Neural cell (in vitro differentiated cells): ENCODE measurements around the gene KDM1A. TPM values are rescaled to one million over a fixed set of nuclear protein-coding genes. Genes with fewer than 3 reads are reported as not detected.

Source experiments
- H2AFZ ChIP-seq: fragments of 200-600, 300-800 bp; sonication (generic), shearing (Covaris generic); 2 replicates; pipeline ENCODE4 v1.6.0; 2014; ENCODE audit warnings: low read depth, mild to moderate bottlenecking, antibody characterized with exemption, low read length, moderate library complexity
- H3F3A ChIP-seq: fragments of 200-600 bp; shearing (Covaris generic); 2 replicates; pipeline ENCODE4 v1.6.1; 2016; ENCODE audit warnings: mild to moderate bottlenecking, moderate library complexity, mixed read lengths, antibody characterized with exemption, low read length; ENCODE audit not compliant: insufficient read depth, poor library complexity, severe bottlenecking
- H3K27ac ChIP-seq: fragments of 200-600, 300-800 bp; sonication (generic), shearing (Covaris generic); 2 replicates; pipeline ENCODE4 v1.5.1; 2014; ENCODE audit warnings: mild to moderate bottlenecking, low read length, moderate library complexity
- H3K27me3 ChIP-seq: fragments of 300-800, 200-600 bp; sonication (generic), shearing (Covaris generic); 2 replicates; pipeline ENCODE4 v1.6.0; 2014; ENCODE audit warnings: mild to moderate bottlenecking, low read depth, low read length, moderate library complexity; ENCODE audit not compliant: insufficient read depth
- H3K36me3 ChIP-seq: fragments of 300-800, 200-600 bp; sonication (generic), shearing (Covaris generic); 2 replicates; pipeline ENCODE4 v1.5.1; 2014; ENCODE audit warnings: mild to moderate bottlenecking, antibody characterized with exemption, low read length, moderate library complexity; ENCODE audit not compliant: insufficient read depth
- H3K4me2 ChIP-seq: fragments of 300-800, 200-600 bp; sonication (generic), shearing (Covaris generic); 2 replicates; pipeline ENCODE4 v1.6.0; 2014; ENCODE audit warnings: mild to moderate bottlenecking, low read length
- H3K4me3 ChIP-seq: fragments of 300-800, 200-600 bp; sonication (generic), shearing (Covaris generic); 2 replicates; pipeline ENCODE4 v1.5.1; 2014; ENCODE audit warnings: mild to moderate bottlenecking, low read length, moderate library complexity
- H3K79me2 ChIP-seq: fragments of 200-600 bp; shearing (Covaris generic); replicated peaks from 2 replicates; pipeline ENCODE4 v1.6.0; 2014; ENCODE audit warnings: mild to moderate bottlenecking, low read length, moderate library complexity; ENCODE audit not compliant: insufficient read depth
- H3K9ac ChIP-seq: fragments of 300-800, 200-600 bp; sonication (generic), shearing (Covaris generic); 2 replicates; pipeline ENCODE4 v1.6.1; 2016; ENCODE audit warnings: mild to moderate bottlenecking, low read length, mixed read lengths
- H3K9me2 ChIP-seq: fragments of 200-600 bp; shearing (Covaris generic); 2 replicates; pipeline ENCODE4 v1.6.1; 2016; ENCODE audit warnings: mild to moderate bottlenecking, low read length, mixed read lengths; ENCODE audit not compliant: insufficient read depth
- H3K9me3 ChIP-seq: fragments of 200-600, 300-800 bp; sonication (generic), shearing (Covaris generic); 2 replicates; pipeline ENCODE4 v1.6.1; 2016; ENCODE audit warnings: mild to moderate bottlenecking, mixed run types, low read length, moderate library complexity, mixed read lengths
- H4K20me1 ChIP-seq: fragments of 200-600 bp; shearing (Covaris generic); 2 replicates; pipeline ENCODE4 v1.6.1; 2016; ENCODE audit warnings: mild to moderate bottlenecking, mixed run types; ENCODE audit not compliant: insufficient read depth
- CTCF ChIP-seq: fragments of 450-650 bp; IDR thresholded peaks from 2 replicates; pipeline ENCODE4 v1.5.1; 2014; ENCODE audit warnings: antibody characterized with exemption, mild to moderate bottlenecking, moderate library complexity; ENCODE audit not compliant: poor library complexity, severe bottlenecking
- EP300 ChIP-seq: fragments of 450-650 bp; conservative IDR thresholded peaks from 2 replicates; pipeline ENCODE4 v1.6.1; 2014; ENCODE audit warnings: antibody characterized with exemption, mild to moderate bottlenecking, moderate library complexity; ENCODE audit not compliant: poor library complexity, severe bottlenecking
- EZH2 ChIP-seq: fragments of 200-600, 300-800 bp; shearing (Covaris generic), sonication (generic); IDR thresholded peaks from 2 replicates; pipeline ENCODE4 v1.6.1; 2014; ENCODE audit warnings: antibody characterized with exemption, low read length, borderline replicate concordance, mild to moderate bottlenecking; ENCODE audit not compliant: insufficient read depth, poor library complexity, severe bottlenecking
- MXI1 ChIP-seq: fragments of 450-650 bp; conservative IDR thresholded peaks from 2 replicates; pipeline ENCODE4 v1.6.1; 2014; ENCODE audit warnings: antibody characterized with exemption, mild to moderate bottlenecking; ENCODE audit not compliant: poor library complexity, severe bottlenecking
- POLR2AphosphoS5 ChIP-seq: IDR thresholded peaks from 2 replicates; pipeline ENCODE4 v1.6.1; 2012
- RAD21 ChIP-seq: fragments of 450-650 bp; conservative IDR thresholded peaks from 2 replicates; pipeline ENCODE4 v1.6.1; 2014; ENCODE audit warnings: antibody characterized with exemption, mild to moderate bottlenecking, moderate library complexity
- SMC3 ChIP-seq: fragments of 450-650 bp; conservative IDR thresholded peaks from 2 replicates; pipeline ENCODE4 v1.6.1; 2014; ENCODE audit warnings: antibody characterized with exemption, mild to moderate bottlenecking, moderate library complexity; ENCODE audit not compliant: poor library complexity
- TAF1 ChIP-seq: IDR thresholded peaks from 2 replicates; pipeline ENCODE4 v1.6.1; 2012; ENCODE audit warnings: low read depth
- polyA plus RNA-seq: library from polyadenylated mRNA; depleted of rRNA; stranded (reverse); fragments of >200 nt; gene quantifications from 2 replicates; pipeline ENCODE4 v1.2.3, GENCODE V29; 2014
- TF ChIP-seq, protein P1 (sequence below): IDR thresholded peaks from 2 replicates; pipeline ENCODE4 v1.6.1; 2012; ENCODE audit warnings: borderline replicate concordance

Gene KDM1A
- polyA plus RNA-seq, 1 donor from 2014 or later: 276 TPM

GRCh38 chr1:23039308-23039826, 20.1 kb downstream of the KDM1A start:
- no peak for TF ChIP-seq EZH2
- TF ChIP-seq, protein P1, sequence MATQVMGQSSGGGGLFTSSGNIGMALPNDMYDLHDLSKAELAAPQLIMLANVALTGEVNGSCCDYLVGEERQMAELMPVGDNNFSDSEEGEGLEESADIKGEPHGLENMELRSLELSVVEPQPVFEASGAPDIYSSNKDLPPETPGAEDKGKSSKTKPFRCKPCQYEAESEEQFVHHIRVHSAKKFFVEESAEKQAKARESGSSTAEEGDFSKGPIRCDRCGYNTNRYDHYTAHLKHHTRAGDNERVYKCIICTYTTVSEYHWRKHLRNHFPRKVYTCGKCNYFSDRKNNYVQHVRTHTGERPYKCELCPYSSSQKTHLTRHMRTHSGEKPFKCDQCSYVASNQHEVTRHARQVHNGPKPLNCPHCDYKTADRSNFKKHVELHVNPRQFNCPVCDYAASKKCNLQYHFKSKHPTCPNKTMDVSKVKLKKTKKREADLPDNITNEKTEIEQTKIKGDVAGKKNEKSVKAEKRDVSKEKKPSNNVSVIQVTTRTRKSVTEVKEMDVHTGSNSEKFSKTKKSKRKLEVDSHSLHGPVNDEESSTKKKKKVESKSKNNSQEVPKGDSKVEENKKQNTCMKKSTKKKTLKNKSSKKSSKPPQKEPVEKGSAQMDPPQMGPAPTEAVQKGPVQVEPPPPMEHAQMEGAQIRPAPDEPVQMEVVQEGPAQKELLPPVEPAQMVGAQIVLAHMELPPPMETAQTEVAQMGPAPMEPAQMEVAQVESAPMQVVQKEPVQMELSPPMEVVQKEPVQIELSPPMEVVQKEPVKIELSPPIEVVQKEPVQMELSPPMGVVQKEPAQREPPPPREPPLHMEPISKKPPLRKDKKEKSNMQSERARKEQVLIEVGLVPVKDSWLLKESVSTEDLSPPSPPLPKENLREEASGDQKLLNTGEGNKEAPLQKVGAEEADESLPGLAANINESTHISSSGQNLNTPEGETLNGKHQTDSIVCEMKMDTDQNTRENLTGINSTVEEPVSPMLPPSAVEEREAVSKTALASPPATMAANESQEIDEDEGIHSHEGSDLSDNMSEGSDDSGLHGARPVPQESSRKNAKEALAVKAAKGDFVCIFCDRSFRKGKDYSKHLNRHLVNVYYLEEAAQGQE: no peak
- TF ChIP-seq SMC3: no peak
- no peak for TF ChIP-seq CTCF
- TF ChIP-seq TAF1: no peak
- TF ChIP-seq POLR2AphosphoS5: no peak
- no peak for TF ChIP-seq MXI1
- no peak for TF ChIP-seq EP300
- no peak for TF ChIP-seq RAD21

GRCh38 chr1:23040509-23040908, 21.2 kb downstream of the KDM1A start:
- Histone ChIP-seq H3K9me3 (no peaks in the 10 kb centered on the region), H3K9me2 (no peaks in the 10 kb centered on the region), H3K79me2 (peaks cover 80% of the 10 kb centered on the region), H3K27ac (no peak overlapping the region), H3K27me3 (no peaks in the 10 kb centered on the region), H4K20me1 (peaks cover 12% of the 10 kb centered on the region), H3K4me3 (no peak overlapping the region), H2AFZ (no peak overlapping the region), H3K9ac (no peak overlapping the region), H3F3A (peaks cover 4% of the 10 kb centered on the region), H3K36me3 (no peaks in the 10 kb centered on the region), H3K4me2 (no peak overlapping the region)
- TF ChIP-seq TAF1: no peak
- TF ChIP-seq, protein P1: no peak
- no peak for TF ChIP-seq SMC3
- no peak for TF ChIP-seq EZH2
- TF ChIP-seq MXI1: no peak
- TF ChIP-seq CTCF: no peak
- no peak for TF ChIP-seq EP300
- no peak for TF ChIP-seq RAD21
- no peak for TF ChIP-seq POLR2AphosphoS5

More at GRCh38 chr1:23039308-23039826, 20.1 kb downstream of the KDM1A start:
- H3K36me3 ChIP-seq: no peaks in the 10 kb centered on the region
- H3K79me2 ChIP-seq: peaks cover 80% of the 10 kb centered on the region
- no peaks in the 10 kb centered on the region for H3K9me2 ChIP-seq
- H3F3A ChIP-seq: peaks cover 2% of the 10 kb centered on the region
- no peaks in the 10 kb centered on the region for H3K27me3 ChIP-seq
- no peak overlapping the region for H2AFZ ChIP-seq
- no peak overlapping the region for H3K9ac ChIP-seq
- H3K4me3 ChIP-seq: no peak overlapping the region
- H3K9me3 ChIP-seq: no peaks in the 10 kb centered on the region
- peaks cover 8% of the 10 kb centered on the region for H4K20me1 ChIP-seq
- H3K4me2 ChIP-seq: no peak overlapping the region
- H3K27ac ChIP-seq: no peak overlapping the region
